Activated T-cell treated with anti-CD3 and anti-CD28 coated beads, Interleukin-2, amount 50 U/mL, for 72 hours (primary cell): Measurements from ENCODE around the gene ANLN. TPM values are rescaled to one million over a fixed set of nuclear protein-coding genes. Genes with fewer than 3 reads are reported as not detected.
"Not testable (repeated sequence)": the region's sequence is repeated elsewhere in the genome, so short reads cannot be mapped to it uniquely, and the experiment has no call there.

ENCODE experiments used
- ATAC-seq, 2 donors: fragments of 150-1000 bp; cut with Tn5 transposase; replicated peaks in 1 of 2; 2 replicates each; pipeline ENCODE4 v1.10.0; 2021; ENCODE audit warnings: moderate library complexity in 2 of 2, mild to moderate bottlenecking in 1 of 2
- DNase-seq, 2 donors: peaks; one replicate each; pipeline ENCODE4 v3.0.0; 2021 to 2022; ENCODE audit warnings: mixed read lengths in 1 of 2
- H3K27ac Mint-ChIP-seq: one replicate; pipeline ENCODE4 v1.8.0; 2022; ENCODE audit warnings: mild to moderate bottlenecking, moderate library complexity, mixed read lengths
- H3K27me3 Mint-ChIP-seq: one replicate; pipeline ENCODE4 v1.8.0; 2022; ENCODE audit warnings: low read depth, mixed read lengths
- H3K36me3 Mint-ChIP-seq, 2 donors: one replicate each; pipeline ENCODE4 v1.8.0; 2022; ENCODE audit warnings: mixed read lengths in 2 of 2, mild to moderate bottlenecking in 1 of 2; ENCODE audit not compliant: insufficient read depth in 2 of 2
- H3K4me1 Mint-ChIP-seq: one replicate; pipeline ENCODE4 v1.8.0; 2022; ENCODE audit warnings: low read depth, mixed read lengths
- H3K4me3 Mint-ChIP-seq, 2 donors: one replicate each; pipeline ENCODE4 v1.8.0; 2022; ENCODE audit warnings: mild to moderate bottlenecking in 2 of 2, mixed read lengths in 2 of 2, moderate library complexity in 2 of 2
- H3K9me3 Mint-ChIP-seq, 2 donors: one replicate each; pipeline ENCODE4 v1.8.0; 2022; ENCODE audit warnings: mixed read lengths in 2 of 2
- total RNA-seq, 2 donors: library from RNA; stranded (reverse); gene quantifications; one replicate each; pipeline ENCODE4 v1.2.3, GENCODE V29; 2022

The ANLN gene
- total RNA-seq, 2 donors from 2014 or later, result 46.1 to 49.5 TPM

GRCh38 chr7:36468370-36469101 lies 78.9 kb downstream of the ANLN start:
- no peaks in the 10 kb centered on the region for H3K36me3 Mint-ChIP-seq
- ATAC-seq, result no peak
- H3K4me1 Mint-ChIP-seq, result peaks cover under 1% of the 10 kb centered on the region
- H3K9me3 Mint-ChIP-seq, result no peaks in the 10 kb centered on the region
- DNase-seq, result no peak
- H3K27me3 Mint-ChIP-seq, result peaks cover 7% of the 10 kb centered on the region
- no peak overlapping the region for H3K4me3 Mint-ChIP-seq
- no peak overlapping the region for H3K27ac Mint-ChIP-seq

- H3K36me3 Mint-ChIP-seq, result no peaks in the 10 kb centered on the region
- no peak overlapping the region for H3K4me3 Mint-ChIP-seq
- H3K27me3 Mint-ChIP-seq, result peaks cover 3% of the 10 kb centered on the region
- no peak for ATAC-seq
- H3K4me1 Mint-ChIP-seq, result peaks cover 8% of the 10 kb centered on the region
- no peak for DNase-seq
- no peaks in the 10 kb centered on the region for H3K9me3 Mint-ChIP-seq
- no peak overlapping the region for H3K27ac Mint-ChIP-seq
Observed at GRCh38 chr7:36469236-36469635, 79.6 kb downstream of the ANLN start.

DNA sequence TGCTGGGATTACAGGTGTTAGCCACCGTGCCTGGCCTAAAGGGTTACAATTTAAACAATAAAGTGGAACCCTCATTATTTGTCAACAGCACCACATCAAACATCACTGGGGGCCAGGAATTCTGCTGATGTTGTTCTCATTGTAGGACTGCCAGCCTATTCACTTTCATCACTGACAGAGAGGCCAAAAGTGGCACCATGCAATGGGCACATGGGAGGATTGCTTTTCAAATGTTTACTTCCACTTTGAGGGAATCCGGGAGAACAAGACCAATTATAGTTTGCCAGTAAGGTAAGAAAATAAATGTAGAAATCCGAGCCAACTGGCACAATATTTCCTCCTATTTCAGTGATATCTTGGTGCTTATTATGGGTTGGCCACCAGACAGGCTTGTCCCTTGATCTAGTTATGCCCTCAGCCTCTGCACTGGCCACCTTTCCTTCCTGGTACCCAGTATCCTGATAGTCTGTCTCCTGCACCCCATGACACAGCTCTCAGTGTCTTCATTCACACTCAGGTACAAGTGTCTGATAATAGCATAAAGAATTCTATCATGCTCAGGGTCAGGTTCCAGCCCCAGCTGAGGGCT lies 82.6 kb downstream of the ANLN start:
- Mint-ChIP-seq H3K27ac (no peak overlapping the region), H3K4me1 (peaks cover 20% of the 10 kb centered on the region)

GRCh38 chr7:36473454-36474282 lies 84.0 kb downstream of the ANLN start:
- no peaks in the 10 kb centered on the region for H3K9me3 Mint-ChIP-seq
- peaks cover 0 to 1% of the 10 kb centered on the region in 2 donors for H3K36me3 Mint-ChIP-seq
- H3K4me1 Mint-ChIP-seq, result peaks cover 20% of the 10 kb centered on the region
- ATAC-seq, result peak; percentile 20 to 35
- no peak overlapping the region for H3K4me3 Mint-ChIP-seq
- H3K27ac Mint-ChIP-seq, result no peak overlapping the region
- DNase-seq, result peak; percentile 30 to 40
- H3K27me3 Mint-ChIP-seq, result no peaks in the 10 kb centered on the region

More for the DNA sequence above, 82.6 kb downstream of the ANLN start:
- ATAC-seq (no peak), DNase-seq (no peak)
- Mint-ChIP-seq H3K4me3 (no peak overlapping the region), H3K36me3 (peaks cover 0 to 1% of the 10 kb centered on the region in 2 donors), H3K27me3 (no peaks in the 10 kb centered on the region), H3K9me3 (no peaks in the 10 kb centered on the region)

DNA sequence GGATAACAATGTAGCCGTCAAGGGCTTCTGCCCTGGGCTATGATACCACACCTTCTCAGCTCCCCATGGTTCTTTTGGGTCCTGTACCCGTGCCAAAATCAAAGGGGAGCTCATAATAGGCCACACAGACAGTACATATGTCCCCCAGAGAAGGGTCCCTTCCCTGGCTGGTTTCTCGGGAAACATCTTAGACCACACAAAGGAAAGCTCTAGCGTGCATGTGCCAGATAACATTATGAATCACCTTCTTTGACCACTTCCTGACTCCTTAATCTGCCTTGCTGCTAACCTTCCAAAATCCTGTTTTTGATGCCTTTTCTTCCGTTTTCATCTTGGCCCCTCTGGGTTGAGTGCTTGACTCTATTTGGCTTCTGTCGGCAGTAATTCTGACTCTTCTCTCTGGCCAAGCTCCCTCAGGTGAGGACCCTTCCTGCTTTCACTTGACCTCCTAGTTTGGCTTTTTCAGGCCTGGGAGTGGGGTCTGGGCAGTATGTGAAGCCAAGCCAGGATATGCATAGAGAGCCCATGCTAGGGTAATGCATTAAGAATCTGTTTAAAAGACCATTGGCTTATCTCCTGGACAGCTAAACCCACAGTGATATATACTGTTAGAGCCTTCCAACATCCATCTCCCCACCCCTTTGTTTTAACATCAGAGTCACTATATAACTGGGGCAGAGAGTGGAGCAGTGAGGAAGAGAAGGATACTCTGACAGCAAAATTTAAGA lies 84.8 kb downstream of the ANLN start:
- Mint-ChIP-seq H3K27me3 (no peaks in the 10 kb centered on the region), H3K36me3 (peaks cover 4 to 6% of the 10 kb centered on the region in 2 donors), H3K4me1 (peaks cover 20% of the 10 kb centered on the region), H3K4me3 (peak overlapping the region in 1 of 2 donors; percentile 61), H3K9me3 (peaks cover 2 to 5% of the 10 kb centered on the region in 2 donors), H3K27ac (no peak overlapping the region)
- DNase-seq (no peak), ATAC-seq (peak; percentile 67 to 68)

DNA sequence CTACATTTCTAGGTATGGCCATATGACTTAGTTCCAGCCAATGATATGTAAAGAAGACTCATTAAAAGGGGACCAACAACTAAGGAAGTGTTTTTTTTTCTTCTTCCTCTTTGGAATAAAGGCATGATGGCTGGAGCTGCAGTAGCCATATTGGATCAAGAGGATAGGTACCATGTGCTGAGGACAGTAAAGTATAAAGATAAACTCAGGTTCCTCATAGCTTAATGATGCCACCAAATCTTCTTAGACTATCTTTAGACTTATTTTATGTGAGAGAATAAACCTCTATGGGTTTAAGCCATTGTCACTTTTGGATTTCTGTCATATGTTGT lies 85.3 kb downstream of the ANLN start:
- H3K4me1 Mint-ChIP-seq, result peaks cover 25% of the 10 kb centered on the region
- DNase-seq (no peak), ATAC-seq (no peak)
- no peaks in the 10 kb centered on the region for H3K27me3 Mint-ChIP-seq
- peaks cover 8 to 9% of the 10 kb centered on the region in 2 donors for H3K36me3 Mint-ChIP-seq
- H3K9me3 Mint-ChIP-seq, result peaks cover 2 to 5% of the 10 kb centered on the region in 2 donors
- H3K4me3 Mint-ChIP-seq, result no peak overlapping the region
- no peak overlapping the region for H3K27ac Mint-ChIP-seq

GRCh38 chr7:36475381-36475780 lies 85.7 kb downstream of the ANLN start:
- no peak overlapping the region for H3K27ac Mint-ChIP-seq
- H3K36me3 Mint-ChIP-seq, result peaks cover 8 to 13% of the 10 kb centered on the region in 2 donors
- peak overlapping the region in 1 of 2 donors; percentile 51 for H3K4me3 Mint-ChIP-seq
- peaks cover 29% of the 10 kb centered on the region for H3K4me1 Mint-ChIP-seq
- H3K9me3 Mint-ChIP-seq, result peaks cover 3 to 5% of the 10 kb centered on the region in 2 donors
- H3K27me3 Mint-ChIP-seq, result no peaks in the 10 kb centered on the region
- ATAC-seq (peak; percentile 75 to 85), DNase-seq (peak; percentile 8 to 29)

DNA sequence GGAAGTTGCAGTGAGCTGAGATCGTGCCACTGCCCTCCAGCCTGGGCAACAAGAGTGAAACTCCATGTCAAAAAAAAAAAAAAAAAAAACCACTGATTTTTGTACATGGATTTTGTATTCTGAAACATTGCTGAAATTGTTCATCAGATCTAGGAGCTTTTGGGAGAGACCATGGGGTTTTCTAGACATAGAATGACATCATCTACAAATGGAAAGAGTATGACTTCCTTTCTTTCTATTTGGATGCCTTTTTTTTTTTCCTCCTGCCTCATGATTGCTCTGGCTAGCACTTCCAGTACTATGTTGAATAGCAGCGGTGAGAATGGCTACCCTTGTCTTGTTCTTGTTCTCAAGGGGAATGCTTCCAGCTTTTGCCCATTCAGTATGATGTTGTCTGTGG lies 89.1 kb downstream of the ANLN start:
- Mint-ChIP-seq H3K27ac (no peak overlapping the region), H3K36me3 (peaks cover 8 to 24% of the 10 kb centered on the region in 2 donors), H3K4me1 (peaks cover 31% of the 10 kb centered on the region), H3K27me3 (no peaks in the 10 kb centered on the region), H3K4me3 (no peak overlapping the region), H3K9me3 (peaks cover 9 to 18% of the 10 kb centered on the region in 2 donors)
- DNase-seq, result no peak
- no peak for ATAC-seq

- peaks cover 19% of the 10 kb centered on the region for H3K4me1 Mint-ChIP-seq
- H3K27ac Mint-ChIP-seq, DNase-seq, H3K4me3 Mint-ChIP-seq, ATAC-seq, H3K27me3 Mint-ChIP-seq: not testable (repeated sequence)
- peaks cover 9 to 18% of the 10 kb centered on the region in 2 donors for H3K9me3 Mint-ChIP-seq
- H3K36me3 Mint-ChIP-seq, result peaks cover 7 to 24% of the 10 kb centered on the region in 2 donors
Observed at GRCh38 chr7:36483853-36484252, 94.2 kb downstream of the ANLN start.

GRCh38 chr7:36484265-36484664 lies 94.6 kb downstream of the ANLN start:
- H3K4me3 Mint-ChIP-seq, result no peak overlapping the region
- H3K4me1 Mint-ChIP-seq, result peaks cover 19% of the 10 kb centered on the region
- H3K27me3 Mint-ChIP-seq, result no peaks in the 10 kb centered on the region
- ATAC-seq, result no peak
- H3K36me3 Mint-ChIP-seq, result peaks cover 3 to 24% of the 10 kb centered on the region in 2 donors
- peaks cover 7 to 14% of the 10 kb centered on the region in 2 donors for H3K9me3 Mint-ChIP-seq
- DNase-seq, result no peak
- H3K27ac Mint-ChIP-seq, result no peak overlapping the region

DNA sequence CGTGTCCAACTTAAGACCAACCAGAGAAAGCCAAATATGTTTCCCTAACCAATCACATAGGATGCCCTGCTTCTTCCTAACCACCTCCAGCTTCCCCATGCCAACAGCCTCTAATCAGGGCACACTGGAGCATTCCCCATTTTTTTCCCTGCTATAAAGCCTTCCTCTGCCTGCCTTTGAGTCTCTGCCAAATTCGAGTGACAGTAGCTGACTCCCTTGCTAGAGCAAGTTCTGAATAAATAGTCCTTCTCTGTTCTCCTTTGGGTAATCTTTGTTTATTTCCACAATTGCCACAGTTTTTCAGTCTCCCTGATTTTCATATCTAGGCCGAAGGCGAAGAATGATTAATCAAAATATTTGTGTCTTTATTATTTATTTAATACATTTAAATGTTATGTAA lies 96.7 kb downstream of the ANLN start:
- peaks cover 0 to 5% of the 10 kb centered on the region in 2 donors for H3K36me3 Mint-ChIP-seq
- no peak for ATAC-seq
- no peaks in the 10 kb centered on the region for H3K27me3 Mint-ChIP-seq
- H3K9me3 Mint-ChIP-seq, result peaks cover 3 to 6% of the 10 kb centered on the region in 2 donors
- no peak for DNase-seq
- no peak overlapping the region for H3K4me3 Mint-ChIP-seq
- H3K4me1 Mint-ChIP-seq, result peaks cover 5% of the 10 kb centered on the region
- H3K27ac Mint-ChIP-seq, result no peak overlapping the region

DNA sequence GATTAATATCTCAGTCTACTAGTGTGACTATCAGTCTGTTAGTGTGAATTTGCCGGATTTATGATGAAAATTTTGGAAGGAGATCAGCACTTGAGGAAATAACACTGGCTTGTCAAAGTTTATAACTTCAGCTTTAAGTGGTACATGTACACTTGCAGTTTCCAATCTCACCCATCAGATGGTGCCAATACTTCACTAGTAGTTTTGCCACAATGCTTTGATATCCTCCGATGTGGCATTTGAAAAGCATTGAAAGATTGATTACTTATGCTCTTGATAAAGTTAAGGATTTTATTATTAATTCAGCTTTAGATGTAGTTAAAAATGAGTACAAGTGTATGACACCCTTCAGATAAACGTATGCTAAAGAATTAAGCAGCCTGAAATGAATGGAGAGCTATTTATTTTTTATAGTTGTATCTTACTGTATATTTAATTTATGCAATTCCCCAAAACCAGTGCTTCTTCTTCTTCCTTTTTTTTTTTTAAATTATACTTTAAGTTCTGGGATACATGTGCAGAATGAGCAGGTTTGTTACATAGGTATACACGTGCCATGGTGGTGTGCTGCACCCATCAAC lies 98.2 kb downstream of the ANLN start:
- Mint-ChIP-seq H3K9me3 (no peaks in the 10 kb centered on the region), H3K4me1 (peaks cover 5% of the 10 kb centered on the region), H3K36me3 (peaks cover 0 to 2% of the 10 kb centered on the region in 2 donors), H3K4me3 (no peak overlapping the region), H3K27me3 (no peaks in the 10 kb centered on the region), H3K27ac (no peak overlapping the region)
- DNase-seq (peak; percentile 34), ATAC-seq (peak; percentile 71 to 76)
